Neural progenitor cell (in vitro differentiated cells): ENCODE results near the gene OGDH.

Experiments
- EZH2 ChIP-seq: fragments of 200-600 bp; sonication (generic); IDR thresholded peaks from 2 replicates; pipeline ENCODE4 v1.6.1; 2017; ENCODE audit warnings: antibody characterized with exemption, mild to moderate bottlenecking, moderate library complexity
- TF ChIP-seq, protein P1 (sequence below): fragments of 200-600 bp; sonication (generic); IDR thresholded peaks from 2 replicates; pipeline ENCODE4 v1.5.1; 2017; ENCODE audit warnings: antibody characterized with exemption, mild to moderate bottlenecking

DNA sequence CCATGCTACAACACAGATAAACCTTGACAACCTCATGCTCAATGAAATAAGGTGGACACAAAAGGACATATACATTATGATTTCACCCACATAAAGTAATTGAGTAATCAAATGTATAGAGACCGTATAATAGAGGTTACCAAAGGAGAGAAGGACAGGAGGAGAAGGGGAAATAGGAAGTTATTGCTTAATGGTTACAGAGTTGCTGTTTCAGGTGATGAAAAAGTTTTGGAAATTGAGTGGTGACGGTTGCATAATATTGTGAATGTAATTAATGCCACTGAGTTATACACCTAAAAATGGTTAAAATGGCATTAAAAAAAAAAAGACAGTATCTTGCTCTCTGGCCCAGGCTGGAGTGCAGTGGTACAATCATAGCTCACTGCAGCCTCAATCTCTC lies 1.5 kb upstream of the OGDH start:
- TF ChIP-seq, protein P1, sequence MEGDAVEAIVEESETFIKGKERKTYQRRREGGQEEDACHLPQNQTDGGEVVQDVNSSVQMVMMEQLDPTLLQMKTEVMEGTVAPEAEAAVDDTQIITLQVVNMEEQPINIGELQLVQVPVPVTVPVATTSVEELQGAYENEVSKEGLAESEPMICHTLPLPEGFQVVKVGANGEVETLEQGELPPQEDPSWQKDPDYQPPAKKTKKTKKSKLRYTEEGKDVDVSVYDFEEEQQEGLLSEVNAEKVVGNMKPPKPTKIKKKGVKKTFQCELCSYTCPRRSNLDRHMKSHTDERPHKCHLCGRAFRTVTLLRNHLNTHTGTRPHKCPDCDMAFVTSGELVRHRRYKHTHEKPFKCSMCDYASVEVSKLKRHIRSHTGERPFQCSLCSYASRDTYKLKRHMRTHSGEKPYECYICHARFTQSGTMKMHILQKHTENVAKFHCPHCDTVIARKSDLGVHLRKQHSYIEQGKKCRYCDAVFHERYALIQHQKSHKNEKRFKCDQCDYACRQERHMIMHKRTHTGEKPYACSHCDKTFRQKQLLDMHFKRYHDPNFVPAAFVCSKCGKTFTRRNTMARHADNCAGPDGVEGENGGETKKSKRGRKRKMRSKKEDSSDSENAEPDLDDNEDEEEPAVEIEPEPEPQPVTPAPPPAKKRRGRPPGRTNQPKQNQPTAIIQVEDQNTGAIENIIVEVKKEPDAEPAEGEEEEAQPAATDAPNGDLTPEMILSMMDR, result no peak
- TF ChIP-seq EZH2, result no peak
